ENCODE measurements around the gene TIMP4. TPM values are rescaled to one million over a fixed set of nuclear protein-coding genes. Genes with fewer than 3 reads are reported as not detected.

Gene TIMP4
- polyA plus RNA-seq, 3 donors = 0.04 TPM; not detected in 2

DNA sequence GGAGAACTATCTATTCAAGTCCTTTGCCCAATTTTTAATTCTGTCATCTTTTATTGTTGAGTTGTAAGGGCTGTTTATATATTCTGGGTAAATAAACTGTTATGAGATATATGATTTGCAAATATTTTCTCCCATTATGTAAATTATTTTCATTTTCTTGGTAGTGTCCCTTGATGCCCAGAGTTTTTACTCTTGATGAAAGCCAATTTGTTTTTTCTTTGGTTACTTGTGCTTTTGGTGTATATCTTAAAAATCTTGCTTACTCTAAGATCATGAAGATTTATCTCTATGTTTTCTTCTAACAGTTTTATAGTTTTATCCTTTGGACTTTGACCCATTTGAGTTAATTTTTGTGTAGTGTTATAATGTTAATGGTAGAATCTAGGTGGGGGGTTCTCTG lies 44.5 kb downstream of the TIMP4 start:
- no peaks in the 10 kb centered on the region for H3K9me3 ChIP-seq (replicated peaks in 1 of 2; ENCODE audit: control insufficient read depth in 1 of 2, insufficient read depth in 1 of 2, low read length in 2 of 2)
- Mint-ChIP-seq H3K9me3 (peaks cover 0 to 8% (median 4%) of the 10 kb centered on the region in 7 donors), H3K4me3 (no peak overlapping the region), H3K4me1 (no peaks in the 10 kb centered on the region), H3K27me3 (ENCODE audit: low read depth in 3 of 3) (peaks cover 0 to 15% (median 5%) of the 10 kb centered on the region in 3 donors), H3K27ac (no peak overlapping the region), H3K36me3 (no peaks in the 10 kb centered on the region)
- TF ChIP-seq, protein P1, sequence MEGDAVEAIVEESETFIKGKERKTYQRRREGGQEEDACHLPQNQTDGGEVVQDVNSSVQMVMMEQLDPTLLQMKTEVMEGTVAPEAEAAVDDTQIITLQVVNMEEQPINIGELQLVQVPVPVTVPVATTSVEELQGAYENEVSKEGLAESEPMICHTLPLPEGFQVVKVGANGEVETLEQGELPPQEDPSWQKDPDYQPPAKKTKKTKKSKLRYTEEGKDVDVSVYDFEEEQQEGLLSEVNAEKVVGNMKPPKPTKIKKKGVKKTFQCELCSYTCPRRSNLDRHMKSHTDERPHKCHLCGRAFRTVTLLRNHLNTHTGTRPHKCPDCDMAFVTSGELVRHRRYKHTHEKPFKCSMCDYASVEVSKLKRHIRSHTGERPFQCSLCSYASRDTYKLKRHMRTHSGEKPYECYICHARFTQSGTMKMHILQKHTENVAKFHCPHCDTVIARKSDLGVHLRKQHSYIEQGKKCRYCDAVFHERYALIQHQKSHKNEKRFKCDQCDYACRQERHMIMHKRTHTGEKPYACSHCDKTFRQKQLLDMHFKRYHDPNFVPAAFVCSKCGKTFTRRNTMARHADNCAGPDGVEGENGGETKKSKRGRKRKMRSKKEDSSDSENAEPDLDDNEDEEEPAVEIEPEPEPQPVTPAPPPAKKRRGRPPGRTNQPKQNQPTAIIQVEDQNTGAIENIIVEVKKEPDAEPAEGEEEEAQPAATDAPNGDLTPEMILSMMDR (IDR thresholded peaks at IDR 0.05) = no peak
- H3K4me1 ChIP-seq (ENCODE audit: control insufficient read depth in 1 of 2, insufficient read depth in 2 of 2, low read length in 2 of 2) = no peaks in the 10 kb centered on the region
- H2AFZ ChIP-seq (ENCODE audit: insufficient read depth, low read depth, low read length, poor library complexity, severe bottlenecking) = no peak overlapping the region
- H4K20me1 ChIP-seq (ENCODE audit: insufficient read depth, low read length) = no peaks in the 10 kb centered on the region
- no peak overlapping the region for H3K27ac ChIP-seq (ENCODE audit: low read depth in 1 of 2, low read length in 2 of 2)
- no peak for DNase-seq
- no peak overlapping the region for H3K4me2 ChIP-seq (replicated peaks; ENCODE audit: extremely low read depth, low read length, poor library complexity, severe bottlenecking)
- H3K79me2 ChIP-seq (ENCODE audit: insufficient read depth, low read length) = no peaks in the 10 kb centered on the region
- no peaks in the 10 kb centered on the region for H3K36me3 ChIP-seq (replicated peaks in 1 of 2; ENCODE audit: control insufficient read depth in 1 of 2, insufficient read depth in 2 of 2, low read length in 2 of 2)
- H3K9ac ChIP-seq (ENCODE audit: insufficient read depth, low read length, poor library complexity, severe bottlenecking) = no peak overlapping the region
- H3K4me3 ChIP-seq (replicated peaks in 1 of 3; ENCODE audit: low read depth in 2 of 3, low read length in 3 of 3) = no peak overlapping the region
- peaks cover 3 to 4% of the 10 kb centered on the region in 2 donors for H3K27me3 ChIP-seq (ENCODE audit: control insufficient read depth in 2 of 2, insufficient read depth in 2 of 2, low read length in 2 of 2)
- intact Hi-C loops (cut with micrococcal nuclease) = no loop called here

DNA sequence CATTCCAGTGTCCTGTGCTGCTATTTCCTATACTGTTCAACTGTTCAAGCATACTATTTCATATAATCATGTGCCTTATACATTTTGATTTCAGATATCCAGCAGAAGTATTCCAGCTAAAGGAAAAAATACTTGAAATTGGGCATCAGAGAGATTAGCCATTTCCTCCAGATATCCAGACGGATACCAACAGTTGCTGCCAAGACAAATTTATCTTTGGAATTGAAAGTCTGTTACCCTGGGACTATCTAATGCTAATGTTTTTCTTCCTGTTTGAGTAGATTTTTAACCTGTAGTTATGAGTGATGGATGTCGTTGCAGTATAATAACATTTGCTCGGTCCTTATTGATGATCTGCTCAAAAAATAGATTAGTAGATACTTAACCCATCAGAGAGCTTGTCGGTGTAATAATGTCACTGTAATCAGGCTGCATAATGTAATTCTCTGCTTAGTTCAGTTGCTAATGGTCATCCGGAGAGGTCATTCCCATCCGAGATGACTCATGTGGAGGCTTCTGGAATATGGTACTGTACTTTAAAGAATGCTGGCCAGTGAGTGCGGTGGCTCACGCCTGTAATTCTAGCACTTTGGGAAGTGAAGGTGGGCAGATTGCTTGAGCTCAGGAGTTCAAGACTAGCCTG lies 51.5 kb downstream of the TIMP4 start:
- Histone ChIP-seq H3K27ac (ENCODE audit: low read depth in 1 of 2, low read length in 2 of 2) (no peak overlapping the region), H3K9ac (ENCODE audit: insufficient read depth, low read length, poor library complexity, severe bottlenecking) (no peak overlapping the region), H2AFZ (ENCODE audit: insufficient read depth, low read depth, low read length, poor library complexity, severe bottlenecking) (no peak overlapping the region), H3K4me3 (replicated peaks in 1 of 3; ENCODE audit: low read depth in 2 of 3, low read length in 3 of 3) (no peak overlapping the region), H3K79me2 (ENCODE audit: insufficient read depth, low read length) (no peaks in the 10 kb centered on the region), H3K36me3 (replicated peaks in 1 of 2; ENCODE audit: control insufficient read depth in 1 of 2, insufficient read depth in 2 of 2, low read length in 2 of 2) (no peaks in the 10 kb centered on the region), H3K27me3 (ENCODE audit: control insufficient read depth in 2 of 2, insufficient read depth in 2 of 2, low read length in 2 of 2) (no peaks in the 10 kb centered on the region), H4K20me1 (ENCODE audit: insufficient read depth, low read length) (no peaks in the 10 kb centered on the region), H3K9me3 (replicated peaks in 1 of 2; ENCODE audit: control insufficient read depth in 1 of 2, insufficient read depth in 1 of 2, low read length in 2 of 2) (no peaks in the 10 kb centered on the region), H3K4me1 (ENCODE audit: control insufficient read depth in 1 of 2, insufficient read depth in 2 of 2, low read length in 2 of 2) (no peaks in the 10 kb centered on the region), H3K4me2 (replicated peaks; ENCODE audit: extremely low read depth, low read length, poor library complexity, severe bottlenecking) (no peak overlapping the region)
- H3K4me1 Mint-ChIP-seq = no peaks in the 10 kb centered on the region
- peaks cover 0 to 6% (median 0%) of the 10 kb centered on the region in 3 donors for H3K27me3 Mint-ChIP-seq (ENCODE audit: low read depth in 3 of 3)
- no peak overlapping the region for H3K4me3 Mint-ChIP-seq
- DNase-seq = no peak
- no peak overlapping the region for H3K27ac Mint-ChIP-seq
- TF ChIP-seq, protein P1 (IDR thresholded peaks at IDR 0.05) = no peak
- H3K36me3 Mint-ChIP-seq = no peaks in the 10 kb centered on the region
- peaks cover 0 to 8% (median 4%) of the 10 kb centered on the region in 7 donors for H3K9me3 Mint-ChIP-seq
- 100% methylated on average over 3 of the region's 8 CpGs for WGBS (ENCODE audit: insufficient coverage)
- intact Hi-C loops (cut with micrococcal nuclease) = loop anchor here in 1 of 2 donors (10.0 kb wide), 1 partner anchor 638 kb away; no protein-coding TSS in a partner anchor

Other genes with a start within 250 kb of the TIMP4 start
- gene SYN2, start 154.5 kb downstream of the TIMP4 start, polyA plus RNA-seq = under 1 TPM; 0.16 to 0.54 (median 0.48) TPM
- gene PPARG, start 130.2 kb upstream of the TIMP4 start, polyA plus RNA-seq = 1 to 10 TPM in 1 of 3 donors, under 1 TPM in 2; 0.56 to 2.0 (median 0.97) TPM